Stimulated activated CD4-positive, alpha-beta T cell treated with anti-CD3 and anti-CD28 coated beads, Interleukin-12 subunit alpha, Interleukin-12 subunit beta, amount 100 ng/mL, for 24 hours (primary cell): ENCODE results near the gene C9orf152.
"Not testable (repeated sequence)": the region's sequence is repeated elsewhere in the genome, so short reads cannot be mapped to it uniquely, and the experiment has no call there.

ENCODE experiments used
- DNase-seq, 2 experiments: peaks; one replicate each; pipeline ENCODE4 v3.0.0-alpha.2; 2020; ENCODE audit warnings: low read depth in 2 of 2

Gene C9orf152, protein sequence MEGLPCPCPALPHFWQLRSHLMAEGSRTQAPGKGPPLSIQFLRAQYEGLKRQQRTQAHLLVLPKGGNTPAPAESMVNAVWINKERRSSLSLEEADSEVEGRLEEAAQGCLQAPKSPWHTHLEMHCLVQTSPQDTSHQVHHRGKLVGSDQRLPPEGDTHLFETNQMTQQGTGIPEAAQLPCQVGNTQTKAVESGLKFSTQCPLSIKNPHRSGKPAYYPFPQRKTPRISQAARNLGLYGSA

GRCh38 chr9:110208031-110208430, at the start of gene C9orf152:
TSS of gene C9orf152 (minus strand) at chr9:110208159. CDS start at chr9:110207579, 580 bp downstream.
- no peak for DNase-seq

- no peak for DNase-seq
These were observed 49.3 kb upstream of the C9orf152 start for GRCh38 chr9:110257097-110257841.

- DNase-seq = peak; percentile 79 to 87
These were observed 48.6 kb upstream of the C9orf152 start, which contains the start of gene TXN for GRCh38 chr9:110256380-110257096. TSS of gene TXN (minus strand) at chr9:110256507. CDS start at chr9:110256435, 72 bp downstream.

- DNase-seq = peak; percentile 13 to 59
These were observed 47.8 kb upstream of the C9orf152 start for GRCh38 chr9:110255463-110256379.

DNA sequence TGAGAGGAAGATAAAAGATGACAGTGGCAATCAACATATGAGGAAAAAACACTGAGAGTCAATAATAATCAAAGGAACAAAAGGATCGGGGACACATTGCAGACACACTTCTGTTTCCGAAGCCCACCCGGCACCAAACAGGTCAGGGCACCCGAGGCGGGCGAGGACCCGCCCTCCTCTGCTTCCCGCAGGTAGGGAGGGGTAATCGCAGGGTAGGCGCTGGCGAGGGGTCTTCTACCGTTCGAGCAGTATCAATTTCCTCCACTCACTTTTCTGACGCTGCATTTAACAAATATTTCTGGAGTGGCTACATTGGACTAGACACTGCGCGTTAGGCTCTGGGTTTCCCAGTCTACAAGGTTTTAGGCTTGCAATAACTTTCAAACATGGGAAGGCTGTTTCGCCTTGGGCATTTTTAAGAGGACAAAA, 47.1 kb upstream of the C9orf152 start:
- DNase-seq = no peak

DNA sequence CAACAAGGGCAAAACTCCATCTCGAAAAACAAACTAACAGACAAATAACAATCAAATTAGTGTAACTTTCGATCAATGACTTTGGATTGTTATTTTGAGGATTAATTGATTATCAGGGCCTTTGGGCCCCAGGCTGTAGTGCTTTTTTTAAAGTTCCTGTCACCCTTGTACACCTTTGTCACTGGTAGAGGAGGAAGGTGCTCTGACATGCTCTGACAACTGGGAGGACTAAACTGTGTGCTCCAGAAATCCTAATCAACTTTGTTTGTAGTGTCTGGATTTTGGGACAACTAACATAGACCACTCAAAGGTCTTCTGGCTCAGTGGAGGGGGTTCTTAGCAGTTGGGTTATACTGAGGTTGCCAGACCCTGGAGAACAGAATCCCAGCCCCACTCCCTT, 46.5 kb upstream of the C9orf152 start:
- no peak for DNase-seq

- no peak for DNase-seq
These were observed 44.7 kb upstream of the C9orf152 start for GRCh38 chr9:110252509-110253139.

GRCh38 chr9:110251770-110252169, 43.8 kb upstream of the C9orf152 start:
- DNase-seq = not testable (repeated sequence)

DNA sequence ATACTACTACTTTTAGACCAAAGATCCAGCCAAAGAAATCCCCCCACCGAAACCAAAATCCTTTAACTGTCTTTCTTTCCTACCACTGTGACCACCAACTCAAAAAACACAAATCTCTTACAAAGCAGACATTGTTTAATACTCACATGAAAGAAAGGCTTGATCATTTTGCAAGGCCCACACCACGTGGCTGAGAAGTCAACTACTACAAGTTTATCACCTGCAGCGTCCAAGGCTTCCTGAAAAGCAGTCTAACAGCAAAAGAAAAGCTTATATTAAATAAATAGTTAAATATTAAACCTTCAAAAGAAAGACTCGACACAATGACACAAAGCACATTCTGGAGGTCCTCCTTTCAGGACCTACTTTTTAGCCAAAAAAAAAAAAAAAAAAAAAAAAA, 43.3 kb upstream of the C9orf152 start:
- DNase-seq = no peak

GRCh38 chr9:110249603-110250002, 41.6 kb upstream of the C9orf152 start:
- DNase-seq = no peak

DNA sequence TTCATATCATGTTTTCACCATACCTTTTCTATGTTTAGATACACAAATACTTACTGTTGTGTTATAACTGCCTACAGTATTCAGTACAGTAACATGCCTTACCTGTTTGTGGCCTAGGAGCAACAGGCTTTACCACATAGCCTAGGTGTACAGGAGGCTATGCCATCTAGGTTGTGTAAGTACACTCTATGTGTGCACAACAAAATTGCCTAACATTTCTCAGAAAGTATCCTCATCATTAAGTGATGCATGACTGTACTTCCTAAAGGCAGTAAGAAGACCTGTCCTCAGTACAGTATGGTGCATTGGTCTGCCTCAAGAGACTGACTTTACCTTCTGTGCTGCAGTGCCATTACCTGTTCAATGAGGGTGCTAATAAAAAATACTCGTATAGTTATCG, 40.4 kb upstream of the C9orf152 start:
- no peak for DNase-seq

- DNase-seq = no peak
These were observed 38.3 kb upstream of the C9orf152 start for GRCh38 chr9:110246214-110246613.

DNA sequence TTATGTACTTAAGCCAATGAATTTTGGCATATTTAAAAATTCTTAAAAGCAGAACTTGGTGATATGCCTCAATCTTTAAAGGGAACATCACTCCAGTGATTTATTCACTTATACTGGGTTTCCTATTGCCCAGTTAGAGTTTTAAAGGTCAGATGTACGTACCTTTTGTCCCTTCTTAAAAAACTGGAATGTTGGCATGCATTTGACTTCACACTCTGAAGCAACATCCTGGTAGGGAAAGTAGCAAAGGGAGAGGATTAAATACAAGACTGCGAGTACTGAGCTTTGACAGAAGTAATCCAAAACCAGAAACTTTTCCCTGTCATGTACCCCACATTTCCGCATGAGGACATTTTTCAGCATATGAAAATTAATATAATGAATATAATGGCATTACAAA, 36.7 kb upstream of the C9orf152 start:
- no peak for DNase-seq

DNA sequence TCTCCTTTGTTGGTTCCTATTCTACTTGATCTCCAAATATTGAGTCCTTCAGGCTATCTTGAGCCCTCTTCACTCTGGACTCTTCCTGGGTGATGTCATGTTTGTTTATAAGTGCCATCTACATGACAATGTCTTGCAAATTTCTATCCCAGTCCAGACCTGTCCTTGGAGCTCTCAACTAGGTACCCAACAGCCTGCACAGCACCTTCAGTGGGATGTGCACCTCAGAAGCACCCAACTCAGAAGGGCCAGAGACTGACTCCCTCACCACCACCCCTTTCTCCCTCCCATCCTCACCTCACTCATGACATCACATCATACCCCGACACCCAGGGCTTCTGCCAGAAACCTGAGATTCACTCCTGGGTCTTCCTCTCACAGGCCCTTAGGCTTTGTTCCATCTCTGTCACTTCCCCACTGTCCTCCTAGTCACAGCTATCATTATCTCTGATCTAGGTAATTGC, 33.9 kb upstream of the C9orf152 start:
- DNase-seq = no peak

- DNase-seq = no peak
These were observed 33.4 kb upstream of the C9orf152 start for GRCh38 chr9:110241260-110241857.

- DNase-seq = no peak
These were observed 32.2 kb upstream of the C9orf152 start for GRCh38 chr9:110240198-110240597.

GRCh38 chr9:110228321-110228720, 20.4 kb upstream of the C9orf152 start:
- DNase-seq = no peak

- DNase-seq = no peak
These were observed 16.6 kb upstream of the C9orf152 start for GRCh38 chr9:110224583-110224982.

DNA sequence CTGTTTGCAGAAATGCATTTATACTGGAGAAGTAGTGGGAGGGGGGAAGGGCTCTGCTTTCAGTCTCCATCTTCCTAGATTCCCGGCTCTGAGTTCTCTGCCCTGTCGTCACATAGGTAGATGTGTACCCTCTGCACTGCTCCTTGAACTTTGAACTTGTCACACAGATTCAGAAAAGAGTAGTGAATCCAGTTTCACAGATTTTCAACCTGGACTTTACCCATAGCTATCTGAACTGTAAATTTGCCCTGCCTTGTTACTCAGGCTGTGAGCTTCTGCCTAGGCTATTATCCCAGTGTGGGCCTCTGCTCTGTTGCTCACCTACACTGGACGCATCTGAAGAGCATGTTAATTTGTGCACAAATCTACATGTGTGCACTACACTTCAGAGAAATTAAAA, 12.8 kb upstream of the C9orf152 start:
- DNase-seq = no peak

DNA sequence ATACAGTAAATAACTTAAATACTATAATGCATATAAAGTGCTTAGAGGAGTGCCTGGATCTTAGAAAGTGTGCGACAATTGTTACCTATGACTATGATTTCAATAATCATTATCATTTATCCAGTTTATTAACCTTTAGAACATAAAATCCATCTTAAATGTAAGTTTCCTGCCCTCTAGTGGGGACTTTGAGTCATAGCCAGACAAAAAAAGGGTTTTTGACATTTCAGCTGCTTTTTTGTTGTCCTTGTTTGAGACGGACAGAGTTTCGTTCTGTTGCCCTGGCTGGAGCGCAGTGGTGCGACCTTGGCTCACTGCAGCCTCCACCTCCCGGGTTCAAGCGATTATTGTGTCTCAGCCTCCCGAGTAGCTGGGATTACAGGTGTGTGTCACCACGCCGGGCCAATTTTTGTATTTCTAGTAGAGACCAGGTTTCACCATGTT, 9.7 kb upstream of the C9orf152 start:
- no peak for DNase-seq
